Suprapubic skin (tissue), 4 donors: ENCODE results near the gene NUP62. TPM values are rescaled to one million over a fixed set of nuclear protein-coding genes. Genes with fewer than 3 reads are reported as not detected.
"Not testable (repeated sequence)": the region's sequence is repeated elsewhere in the genome, so short reads cannot be mapped to it uniquely, and the experiment has no call there.

Experiments used
- DNase-seq, 2 donors: peaks; one replicate each; pipeline ENCODE4 v3.0.0-alpha.2; 2019; ENCODE audit warnings: low spot score in 2 of 2
- H3K27ac ChIP-seq: fragments of 200-600 bp; sonication (generic); one replicate; pipeline ENCODE4 v1.5.1; 2019
- H3K27me3 ChIP-seq: fragments of 200-600 bp; sonication (generic); one replicate; pipeline ENCODE4 v1.5.1; 2019
- H3K36me3 ChIP-seq: fragments of 200-600 bp; sonication (generic); one replicate; pipeline ENCODE4 v1.5.1; 2019
- H3K4me1 ChIP-seq: fragments of 200-600 bp; sonication (generic); one replicate; pipeline ENCODE4 v1.5.1; 2019
- H3K4me3 ChIP-seq: fragments of 200-600 bp; sonication (generic); one replicate; pipeline ENCODE4 v1.5.1; 2019; ENCODE audit warnings: mild to moderate bottlenecking
- H3K9me3 ChIP-seq: fragments of 200-600 bp; sonication (generic); one replicate; pipeline ENCODE4 v1.5.1; 2019
- EP300 ChIP-seq: sonication (generic); formaldehyde crosslinking; IDR thresholded peaks from one replicate; pipeline ENCODE4 v1.6.1; 2017; ENCODE audit warnings: antibody characterized with exemption
- POLR2A ChIP-seq, 2 donors: fragments of 450-650 bp; IDR thresholded peaks; one replicate each; pipeline ENCODE4 v1.6.1; 2017; ENCODE audit warnings: antibody characterized with exemption in 2 of 2, mild to moderate bottlenecking in 2 of 2, moderate library complexity in 2 of 2
- POLR2AphosphoS5 ChIP-seq, 3 donors: sonication (generic); formaldehyde crosslinking; IDR thresholded peaks; one replicate each; pipeline ENCODE4 v1.6.1; 2017; ENCODE audit warnings: antibody characterized with exemption in 3 of 3
- WGBS: methylation state at CpG from one replicate; pipeline ENCODE4 v1.1.5; 2018; 5-methylcytosine and 5-hydroxymethylcytosine counted together
- total RNA-seq, 4 donors: library from RNA; depleted of rRNA; stranded (reverse); fragments of >200 nt; gene quantifications; one replicate each; pipeline ENCODE4 v1.1.0, GENCODE V29; 2016
- TF ChIP-seq, protein P1 (sequence below), 2 donors: fragments of 200-600 bp in 1 of 2; fragments of 450-650 bp in 1 of 2; sonication (generic) in 1 of 2; IDR thresholded peaks; one replicate each; pipeline ENCODE4 v1.5.1; 2016 to 2019; ENCODE audit warnings: antibody characterized with exemption in 2 of 2, mild to moderate bottlenecking in 1 of 2, moderate library complexity in 1 of 2

NUP62 gene
- total RNA-seq, 4 donors from 2014 or later = 40.3 to 46.2 (median 44.6) TPM

DNA sequence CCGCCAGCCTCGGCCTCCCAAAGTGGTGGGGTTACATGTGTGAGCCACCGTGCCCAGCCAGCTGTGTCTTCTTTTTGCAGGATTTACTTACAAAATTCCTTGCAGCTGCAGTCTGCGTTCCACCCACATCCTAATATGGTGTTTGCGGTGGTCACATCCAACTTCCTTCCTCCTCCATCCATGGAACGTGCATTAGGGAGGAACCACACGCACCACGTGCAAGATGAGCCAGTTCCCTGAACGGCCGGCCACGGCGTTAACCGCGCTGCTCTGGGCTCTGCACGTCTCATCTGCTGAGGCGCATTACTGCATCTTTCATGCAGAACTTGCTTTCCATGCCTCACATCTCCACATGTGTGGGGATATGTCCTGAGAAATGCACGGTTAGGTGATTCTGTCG lies 44.7 kb upstream of the NUP62 start:
- DNase-seq = no peak
- TF ChIP-seq POLR2AphosphoS5 (IDR thresholded peaks at IDR 0.05) = no peak
- TF ChIP-seq, protein P1, sequence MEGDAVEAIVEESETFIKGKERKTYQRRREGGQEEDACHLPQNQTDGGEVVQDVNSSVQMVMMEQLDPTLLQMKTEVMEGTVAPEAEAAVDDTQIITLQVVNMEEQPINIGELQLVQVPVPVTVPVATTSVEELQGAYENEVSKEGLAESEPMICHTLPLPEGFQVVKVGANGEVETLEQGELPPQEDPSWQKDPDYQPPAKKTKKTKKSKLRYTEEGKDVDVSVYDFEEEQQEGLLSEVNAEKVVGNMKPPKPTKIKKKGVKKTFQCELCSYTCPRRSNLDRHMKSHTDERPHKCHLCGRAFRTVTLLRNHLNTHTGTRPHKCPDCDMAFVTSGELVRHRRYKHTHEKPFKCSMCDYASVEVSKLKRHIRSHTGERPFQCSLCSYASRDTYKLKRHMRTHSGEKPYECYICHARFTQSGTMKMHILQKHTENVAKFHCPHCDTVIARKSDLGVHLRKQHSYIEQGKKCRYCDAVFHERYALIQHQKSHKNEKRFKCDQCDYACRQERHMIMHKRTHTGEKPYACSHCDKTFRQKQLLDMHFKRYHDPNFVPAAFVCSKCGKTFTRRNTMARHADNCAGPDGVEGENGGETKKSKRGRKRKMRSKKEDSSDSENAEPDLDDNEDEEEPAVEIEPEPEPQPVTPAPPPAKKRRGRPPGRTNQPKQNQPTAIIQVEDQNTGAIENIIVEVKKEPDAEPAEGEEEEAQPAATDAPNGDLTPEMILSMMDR (IDR thresholded peaks at IDR 0.05) = no peak
- TF ChIP-seq EP300 = no peak
- TF ChIP-seq POLR2A (IDR thresholded peaks at IDR 0.05) = no peak
- no peaks in the 10 kb centered on the region for H3K9me3 ChIP-seq
- no peaks in the 10 kb centered on the region for H3K4me1 ChIP-seq
- WGBS = 88% methylated on average over 18 of the region's 18 CpGs
- peaks cover 8% of the 10 kb centered on the region for H3K27me3 ChIP-seq
- peaks cover 38% of the 10 kb centered on the region for H3K36me3 ChIP-seq
- no peak overlapping the region for H3K4me3 ChIP-seq
- no peak overlapping the region for H3K27ac ChIP-seq

DNA sequence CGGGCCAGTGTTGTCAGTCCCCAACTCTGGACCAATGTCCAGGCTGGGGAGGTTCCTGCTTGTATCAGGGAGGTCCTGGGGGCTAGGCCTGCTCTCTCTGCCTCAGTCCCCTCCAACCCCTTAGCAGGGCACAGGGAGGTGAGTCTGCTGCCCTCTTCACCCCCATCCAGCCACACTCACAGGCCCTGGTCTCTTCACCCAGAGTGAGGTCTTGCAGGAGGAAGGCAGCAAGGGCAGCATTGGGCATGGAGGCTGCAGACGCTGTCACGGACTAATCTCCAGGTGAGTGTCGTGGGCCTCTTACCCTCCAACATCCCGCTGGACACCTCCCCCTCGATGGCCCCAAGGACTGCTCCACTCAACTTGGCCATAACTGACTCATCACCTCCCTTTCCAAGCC lies 43.5 kb upstream of the NUP62 start:
- H3K4me3 ChIP-seq = no peak overlapping the region
- no peak for TF ChIP-seq EP300
- TF ChIP-seq, protein P1 (IDR thresholded peaks at IDR 0.05) = no peak
- no peak for TF ChIP-seq POLR2AphosphoS5 (IDR thresholded peaks at IDR 0.05)
- TF ChIP-seq POLR2A (IDR thresholded peaks at IDR 0.05) = no peak
- H3K27me3 ChIP-seq = peaks cover 16% of the 10 kb centered on the region
- DNase-seq = no peak
- 89% methylated on average over 6 of the region's 6 CpGs for WGBS
- H3K27ac ChIP-seq = no peak overlapping the region
- no peaks in the 10 kb centered on the region for H3K4me1 ChIP-seq
- peaks cover 27% of the 10 kb centered on the region for H3K36me3 ChIP-seq
- no peaks in the 10 kb centered on the region for H3K9me3 ChIP-seq

DNA sequence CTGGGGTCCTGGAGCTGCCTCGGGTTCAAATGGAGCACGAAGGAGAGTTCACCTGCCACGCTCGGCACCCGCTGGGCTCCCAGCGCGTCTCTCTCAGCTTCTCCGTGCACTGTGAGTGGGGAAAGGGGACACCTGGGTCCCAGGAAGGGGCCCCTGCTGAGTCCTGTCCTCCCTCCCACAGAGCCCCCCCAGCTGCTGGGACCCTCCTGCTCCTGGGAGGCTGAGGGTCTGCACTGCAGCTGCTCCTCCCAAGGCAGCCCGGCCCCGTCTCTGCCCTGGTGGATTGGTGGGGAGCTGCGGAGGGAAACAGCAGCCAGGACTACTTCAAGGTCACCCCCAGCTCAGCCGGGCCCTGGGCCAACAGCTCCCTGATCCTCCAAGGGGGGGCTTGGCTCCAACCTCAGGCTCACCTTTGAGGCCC lies 42.7 kb upstream of the NUP62 start:
- Histone ChIP-seq H3K27me3 (peaks cover 16% of the 10 kb centered on the region), H3K4me1 (no peaks in the 10 kb centered on the region), H3K27ac (no peak overlapping the region), H3K9me3 (no peaks in the 10 kb centered on the region), H3K4me3 (no peak overlapping the region), H3K36me3 (peaks cover 18% of the 10 kb centered on the region)
- WGBS = 60% methylated on average over 2 of the region's 12 CpGs
- DNase-seq = no peak
- TF ChIP-seq POLR2A (IDR thresholded peaks at IDR 0.05) (no peak), POLR2AphosphoS5 (IDR thresholded peaks at IDR 0.05) (no peak), EP300 (no peak)
- TF ChIP-seq, protein P1 (IDR thresholded peaks at IDR 0.05) = no peak

DNA sequence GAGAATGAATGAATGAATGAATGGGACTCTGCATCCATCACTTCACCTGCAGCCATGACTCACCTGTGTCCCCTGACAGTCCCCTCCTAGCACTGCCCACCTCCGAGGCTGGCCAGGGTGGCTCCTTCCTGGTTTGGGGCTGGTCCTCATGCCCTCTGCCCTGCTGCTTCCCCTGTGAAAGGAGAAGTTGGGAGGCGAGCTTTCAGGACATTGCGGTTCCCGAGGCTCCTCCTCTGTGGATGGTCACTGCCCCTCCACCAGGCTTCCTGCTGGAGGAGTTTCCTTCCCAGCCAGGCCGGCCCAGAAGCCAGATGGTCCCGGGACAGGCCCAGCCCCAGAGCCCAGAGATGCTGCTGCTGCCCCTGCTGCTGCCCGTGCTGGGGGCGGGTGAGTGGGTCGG lies 40.1 kb upstream of the NUP62 start:
- not testable (repeated sequence) for DNase-seq, H3K36me3 ChIP-seq, H3K27ac ChIP-seq, H3K4me3 ChIP-seq, H3K4me1 ChIP-seq, H3K9me3 ChIP-seq
- 20% methylated on average over 1 of the region's 9 CpGs for WGBS
- H3K27me3 ChIP-seq = peaks cover 18% of the 10 kb centered on the region

DNA sequence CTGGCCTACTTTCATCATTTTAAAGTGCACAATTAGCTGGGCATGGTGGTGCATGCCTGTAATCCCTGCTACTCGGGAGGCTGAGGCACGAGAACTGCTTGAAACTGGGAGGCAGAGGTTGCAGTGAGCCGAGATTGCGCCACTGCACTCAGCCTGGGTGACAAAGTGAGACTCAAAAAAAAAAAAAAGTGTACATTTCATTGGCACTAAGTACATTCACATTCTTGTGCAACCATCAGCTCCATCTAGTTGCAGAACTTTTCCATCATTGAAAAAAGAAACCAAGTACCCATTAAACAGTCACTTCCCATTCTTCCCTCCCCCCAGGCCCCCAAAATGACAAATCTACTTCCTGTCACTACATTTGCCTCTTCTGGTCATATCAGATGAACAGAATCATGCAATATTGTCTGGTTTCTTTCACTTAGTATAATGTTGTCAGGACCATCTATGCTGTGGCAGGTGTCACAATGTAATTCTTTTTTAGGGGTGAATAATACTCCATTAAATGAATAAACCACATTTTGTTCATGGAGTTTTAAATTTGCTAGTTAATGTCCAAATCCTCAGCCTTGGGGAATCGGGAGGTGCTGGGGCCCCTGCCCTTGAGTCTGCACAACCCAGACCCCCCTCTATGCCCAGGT lies 39.1 kb upstream of the NUP62 start:
- no peaks in the 10 kb centered on the region for H3K4me1 ChIP-seq
- peaks cover 18% of the 10 kb centered on the region for H3K27me3 ChIP-seq
- H3K9me3 ChIP-seq = no peaks in the 10 kb centered on the region
- 72% methylated on average over 5 of the region's 5 CpGs for WGBS
- no peak for DNase-seq
- H3K36me3 ChIP-seq = no peaks in the 10 kb centered on the region
- H3K4me3 ChIP-seq = no peak overlapping the region
- no peak overlapping the region for H3K27ac ChIP-seq
- TF ChIP-seq, protein P1 (IDR thresholded peaks at IDR 0.05) = no peak
- no peak for TF ChIP-seq EP300
- no peak for TF ChIP-seq POLR2AphosphoS5 (IDR thresholded peaks at IDR 0.05)
- TF ChIP-seq POLR2A (IDR thresholded peaks at IDR 0.05) = no peak

DNA sequence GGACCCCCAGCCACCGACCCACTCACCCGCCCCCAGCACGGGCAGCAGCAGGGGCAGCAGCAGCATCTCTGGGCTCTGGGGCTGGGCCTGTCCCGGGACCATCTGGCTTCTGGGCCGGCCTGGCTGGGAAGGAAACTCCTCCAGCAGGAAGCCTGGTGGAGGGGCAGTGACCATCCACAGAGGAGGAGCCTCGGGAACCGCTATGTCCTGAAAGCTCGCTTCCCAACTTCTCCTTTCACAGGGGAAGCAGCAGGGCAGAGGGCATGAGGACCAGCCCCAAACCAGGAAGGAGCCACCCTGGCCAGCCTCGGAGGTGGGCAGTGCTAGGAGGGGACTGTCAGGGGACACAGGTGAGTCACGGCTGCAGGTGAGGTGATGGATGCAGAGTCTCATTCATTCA lies 31.7 kb upstream of the NUP62 start, which contains the start of gene SIGLEC11:
Gene SIGLEC11, minus strand, starts transcription at position 193 of the 400 bp plus-strand sequence. Its CDS starts 91 bp downstream, at position 102.
- H3K9me3 ChIP-seq, H3K4me3 ChIP-seq, H3K4me1 ChIP-seq, H3K27ac ChIP-seq, DNase-seq, H3K36me3 ChIP-seq: not testable (repeated sequence)
- peaks cover 12% of the 10 kb centered on the region for H3K27me3 ChIP-seq
- 58% methylated on average over 3 of the region's 10 CpGs for WGBS

DNA sequence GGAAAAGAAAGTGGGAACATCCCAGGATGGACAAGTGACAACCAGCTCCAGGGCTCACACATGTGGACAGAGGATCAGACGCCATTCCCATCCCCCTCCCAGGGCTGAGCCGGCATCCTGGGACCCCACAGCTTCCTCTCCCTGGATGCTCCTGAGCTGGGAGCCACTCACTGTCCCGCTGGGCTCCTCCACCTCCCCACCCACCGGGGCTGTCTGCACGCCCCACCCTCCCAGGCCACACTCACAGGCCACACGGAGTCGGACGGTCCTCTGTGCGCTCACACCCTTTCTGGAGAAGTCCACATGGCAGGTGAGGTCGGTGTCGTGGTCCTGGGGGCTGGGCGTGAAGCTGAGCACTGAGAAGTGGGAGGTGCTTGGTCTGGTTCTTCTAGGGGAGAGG lies 30.6 kb upstream of the NUP62 start:
- WGBS = no CpG with 5 or more reads among the region's 12 CpGs
- H3K4me1 ChIP-seq, DNase-seq: not testable (repeated sequence)

DNA sequence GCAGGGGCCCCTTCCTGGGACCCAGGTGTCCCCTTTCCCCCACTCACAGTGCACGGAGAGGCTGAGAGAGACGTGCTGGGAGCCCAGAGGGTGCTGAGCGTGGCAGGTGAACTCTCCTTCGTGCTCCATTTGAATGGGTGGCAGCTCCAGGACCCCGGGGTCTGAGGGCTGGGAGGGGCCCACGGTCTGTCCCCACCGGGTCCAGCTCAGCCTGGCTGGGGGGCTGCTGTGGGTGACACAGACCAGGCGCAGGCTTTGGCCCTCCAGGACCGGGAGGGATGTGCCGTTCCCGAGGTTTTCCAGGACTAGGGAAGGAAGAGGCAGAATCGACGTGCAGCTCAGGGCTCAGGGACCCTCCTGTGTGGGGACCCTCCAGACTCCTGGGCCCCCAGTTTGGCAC lies 29.3 kb upstream of the NUP62 start:
- Histone ChIP-seq H3K4me1 (peaks cover 14% of the 10 kb centered on the region), H3K27me3 (peaks cover 12% of the 10 kb centered on the region)
- not testable (repeated sequence) for DNase-seq, H3K27ac ChIP-seq, H3K36me3 ChIP-seq, H3K9me3 ChIP-seq, H3K4me3 ChIP-seq
- WGBS = 73% methylated on average over 8 of the region's 13 CpGs

More for the DNA sequence above, 30.6 kb upstream of the NUP62 start:
- H3K4me3 ChIP-seq, H3K36me3 ChIP-seq, H3K9me3 ChIP-seq, H3K27ac ChIP-seq: not testable (repeated sequence)
- peaks cover 12% of the 10 kb centered on the region for H3K27me3 ChIP-seq

DNA sequence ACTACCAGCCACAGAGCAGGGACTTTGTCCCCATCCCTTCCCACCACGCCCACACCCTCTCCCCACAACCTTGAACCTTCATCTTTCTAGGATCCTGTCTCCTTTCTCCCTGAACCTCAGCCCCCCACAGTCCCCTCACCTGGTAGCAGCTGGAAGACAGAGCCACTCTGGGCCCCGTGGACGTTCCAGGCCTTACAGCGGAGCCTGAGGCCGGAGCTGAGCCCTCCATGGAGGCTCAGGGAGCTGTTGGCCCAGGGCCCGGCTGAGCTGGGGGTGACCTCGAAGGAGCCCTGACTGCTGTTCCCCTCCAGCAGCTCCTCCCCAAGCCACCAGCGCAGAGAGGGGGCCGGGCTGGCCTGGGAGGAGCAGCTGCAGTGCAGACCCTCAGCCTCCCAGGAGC lies 28.8 kb upstream of the NUP62 start:
- H3K27ac ChIP-seq, H3K9me3 ChIP-seq, H3K36me3 ChIP-seq, DNase-seq, H3K4me3 ChIP-seq: not testable (repeated sequence)
- WGBS = 29% methylated on average over 7 of the region's 9 CpGs
- Histone ChIP-seq H3K4me1 (peaks cover 17% of the 10 kb centered on the region), H3K27me3 (peaks cover 12% of the 10 kb centered on the region)
